ENCODE data around the gene TYK2. TPM values are rescaled to one million over a fixed set of nuclear protein-coding genes. Genes with fewer than 3 reads are reported as not detected.
"Not testable (repeated sequence)": the region's sequence is repeated elsewhere in the genome, so short reads cannot be mapped to it uniquely, and the experiment has no call there.

TYK2 gene
- total RNA-seq, 1 experiment from 2014 or later: 28.2 TPM

DNA sequence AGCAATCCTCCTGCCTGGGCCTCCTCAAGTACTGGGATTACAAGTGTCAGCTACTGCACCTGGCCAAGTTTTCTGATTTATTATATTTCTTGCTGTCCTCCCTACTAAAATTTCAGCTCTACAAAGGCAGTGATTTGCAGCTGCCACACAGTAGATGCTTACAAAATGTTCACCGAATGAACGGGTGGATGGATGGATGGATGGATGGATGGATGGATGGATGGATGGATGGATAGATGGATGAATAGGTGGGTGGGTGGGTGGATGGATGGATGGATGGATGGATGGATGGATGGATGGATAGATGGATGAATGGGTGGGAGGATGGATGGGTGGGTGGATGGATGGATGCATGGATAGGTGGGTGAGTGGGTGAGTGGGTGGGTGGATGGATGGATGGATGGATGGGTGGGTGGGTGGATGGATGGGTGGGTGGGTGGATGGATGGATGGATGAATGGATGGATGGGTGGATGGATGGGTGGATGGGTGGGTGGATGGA, 3.2 kb downstream of the TYK2 start:
- not testable (repeated sequence) for DNase-seq (ENCODE audit: low spot score)

DNA sequence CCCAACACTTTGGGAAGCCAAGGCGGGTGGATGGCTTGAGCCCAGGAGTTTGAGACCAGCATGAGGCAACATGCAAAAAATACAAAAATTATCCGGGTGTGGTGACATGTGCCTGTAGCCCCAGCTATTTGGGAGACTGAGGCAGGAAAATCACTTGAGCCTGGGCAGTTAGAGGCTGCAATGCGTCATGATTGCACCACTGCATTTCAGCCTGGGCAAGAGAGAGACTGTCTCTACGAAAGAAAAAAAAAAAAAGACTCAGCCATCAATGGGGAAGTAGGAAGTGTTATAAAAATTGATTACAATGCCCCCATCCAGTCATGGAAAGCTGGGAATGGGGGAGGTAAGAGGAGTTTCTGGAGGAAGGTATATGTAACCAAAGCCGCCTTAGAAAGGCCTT, 5.4 kb downstream of the TYK2 start:
- DNase-seq (ENCODE audit: low spot score): no peak

DNA sequence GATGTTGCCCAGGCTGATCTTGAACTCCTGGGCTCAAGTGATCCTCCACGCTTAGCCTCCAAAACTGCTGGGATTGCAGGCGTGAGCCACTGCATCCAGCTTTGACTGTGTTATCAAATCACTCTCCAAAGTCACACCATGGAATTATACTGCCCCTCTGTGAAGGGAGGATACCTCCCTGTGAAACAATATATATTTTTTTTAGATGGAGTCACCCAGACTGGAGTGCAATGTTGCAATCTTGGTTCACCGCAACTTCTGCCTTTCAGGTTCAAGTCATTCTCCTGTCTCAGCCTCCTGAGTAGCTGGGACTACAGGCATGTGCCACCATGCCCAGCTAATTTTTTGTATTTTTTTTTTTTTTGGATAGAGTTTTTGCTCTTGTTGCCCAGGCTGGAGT, 7.7 kb downstream of the TYK2 start:
- DNase-seq (ENCODE audit: low spot score): no peak

DNA sequence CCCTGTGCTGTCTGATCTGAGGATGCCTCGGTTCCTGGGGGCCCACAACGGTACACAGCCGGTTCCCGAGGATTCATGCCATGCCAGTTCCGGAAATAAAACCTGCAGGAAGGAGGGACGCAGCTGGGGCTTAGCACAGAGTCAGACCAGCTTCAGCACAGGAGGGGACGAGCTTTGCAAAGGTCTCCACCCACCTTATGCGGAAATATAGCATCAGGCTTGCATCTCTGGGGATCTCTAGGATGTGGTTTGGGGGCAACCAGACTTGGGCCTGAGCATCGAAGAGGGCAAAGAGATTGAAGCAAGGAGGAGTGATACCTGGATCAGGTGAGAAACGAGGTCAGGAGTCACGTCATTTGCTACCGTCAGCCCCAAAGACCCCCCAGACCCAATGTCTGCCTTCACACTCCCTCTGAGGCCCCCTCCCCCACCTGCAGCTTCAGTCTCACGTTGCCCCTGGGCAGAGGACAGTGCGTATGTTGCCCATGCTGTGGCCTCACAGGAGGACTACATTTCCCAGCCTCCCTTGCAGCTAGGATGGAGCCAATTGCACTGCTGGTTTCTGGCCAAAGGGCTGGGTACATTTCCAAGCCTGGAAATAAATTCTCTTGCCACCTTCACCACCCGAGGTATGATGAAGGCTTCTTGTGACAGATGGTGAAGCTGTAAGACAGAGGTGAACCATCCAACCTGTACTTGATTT, 12.1 kb downstream of the TYK2 start:
- no peak for DNase-seq (ENCODE audit: low spot score)

DNA sequence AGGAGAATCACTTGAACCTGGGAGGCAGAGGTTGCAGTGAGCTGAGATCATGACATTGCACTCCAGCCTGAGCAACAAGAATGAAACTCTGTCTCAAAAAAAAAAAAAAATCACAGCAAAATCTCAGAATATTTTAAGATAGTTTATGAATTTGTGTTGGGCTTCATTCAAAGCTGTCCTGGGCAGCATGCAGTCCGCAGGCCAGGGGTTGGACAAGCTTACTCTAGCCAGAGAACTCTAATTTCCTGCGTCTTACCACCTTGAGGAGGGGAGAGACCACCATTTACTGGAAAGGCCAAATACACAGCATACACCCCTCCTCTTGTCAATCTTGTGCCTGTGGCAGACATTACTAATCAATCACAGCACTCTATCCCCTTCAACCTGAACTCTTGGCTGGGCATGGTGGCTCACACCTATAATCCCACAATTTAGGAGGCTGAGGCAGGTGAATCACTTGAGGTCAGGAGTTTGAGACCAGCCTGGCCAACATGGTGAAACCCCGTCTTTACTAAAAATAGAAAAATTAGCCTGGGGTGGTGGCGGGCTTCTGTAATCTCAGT, 13.3 kb downstream of the TYK2 start:
- not testable (repeated sequence) for DNase-seq (ENCODE audit: low spot score)

DNA sequence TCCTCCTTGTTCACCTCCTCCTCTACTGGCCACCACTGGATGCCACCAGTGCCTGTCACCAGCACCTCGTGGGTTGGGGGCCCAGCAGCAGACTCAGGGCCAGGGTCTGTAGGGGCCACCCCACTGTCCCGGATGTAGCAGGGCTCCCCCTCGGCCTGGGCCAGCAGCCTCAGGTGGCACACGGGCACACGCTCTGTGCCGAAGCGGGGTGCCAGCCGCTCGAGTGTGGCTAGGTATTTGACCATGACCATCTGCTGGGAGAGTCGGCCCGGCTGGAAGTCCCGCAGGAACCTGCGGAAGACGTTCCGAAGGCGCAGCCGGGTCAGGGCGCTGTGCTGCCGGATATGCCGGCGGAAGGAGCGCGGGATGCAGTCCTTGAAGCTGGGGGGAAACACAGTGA, 14.9 kb downstream of the TYK2 start:
- no peak for DNase-seq (ENCODE audit: low spot score)

DNA sequence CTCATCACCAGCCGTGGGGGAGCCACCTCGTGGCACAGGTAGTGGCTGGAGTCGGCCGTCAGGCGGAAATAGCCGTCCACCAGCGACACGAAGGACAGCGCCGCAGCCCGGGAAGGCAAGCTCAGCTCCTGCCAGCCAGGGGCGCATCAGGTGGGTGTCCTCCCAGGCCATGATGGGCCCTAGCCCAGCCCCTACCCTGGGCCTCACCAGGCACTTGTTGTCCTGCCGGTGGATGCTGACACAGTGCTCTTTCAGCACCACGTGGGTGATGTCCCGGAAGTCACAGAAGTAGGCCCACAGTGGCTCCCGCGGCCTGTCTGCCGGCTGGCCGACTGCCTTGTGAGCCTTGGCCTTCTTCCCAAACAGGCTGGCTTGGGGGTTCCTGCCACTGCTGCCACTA, 15.7 kb downstream of the TYK2 start:
- DNase-seq (ENCODE audit: low spot score): no peak

DNA sequence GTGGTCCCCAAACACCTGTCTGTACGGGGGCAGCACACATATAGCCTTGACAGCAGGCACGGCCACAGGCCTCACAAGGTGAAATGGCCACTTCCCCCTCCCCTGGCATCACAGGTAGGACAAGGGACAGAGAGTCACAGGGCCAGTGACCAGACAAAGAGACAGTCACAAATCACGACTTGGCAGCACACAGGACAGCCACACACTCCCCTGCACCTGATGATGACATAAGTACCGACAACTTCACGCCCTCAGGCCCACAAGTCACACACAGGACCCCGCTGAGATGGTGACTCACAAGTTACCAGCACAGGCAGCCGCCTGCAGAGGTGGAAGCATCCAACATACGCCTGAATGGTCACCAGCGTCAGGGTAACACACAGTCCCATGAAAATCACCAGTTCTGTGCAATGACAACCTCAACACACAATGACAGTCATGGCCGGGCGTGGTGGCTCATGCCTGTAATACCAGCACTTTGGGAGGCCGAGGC, 16.5 kb downstream of the TYK2 start:
- no peak for DNase-seq (ENCODE audit: low spot score)

DNA sequence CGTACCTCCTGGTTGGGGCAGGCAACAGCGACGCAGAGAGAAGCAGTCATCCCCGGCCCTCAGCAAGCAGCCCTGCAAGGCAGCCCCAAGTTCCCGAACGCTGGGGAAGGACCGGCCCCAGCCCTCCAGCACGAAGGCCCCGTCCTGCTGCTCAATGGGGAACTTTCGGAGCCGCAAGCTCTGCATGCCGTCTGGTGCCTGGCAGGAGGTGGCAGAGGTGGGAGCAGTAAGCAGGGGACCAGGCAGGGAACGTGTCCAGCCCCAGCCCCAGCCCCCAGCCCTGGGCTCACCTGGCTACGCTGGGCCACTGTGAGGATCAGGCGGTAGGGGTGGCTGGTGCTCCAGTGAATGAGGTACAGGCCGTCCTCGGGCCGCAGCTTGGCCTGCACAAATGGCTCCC, 18.1 kb downstream of the TYK2 start:
- DNase-seq (ENCODE audit: low spot score): no peak

DNA sequence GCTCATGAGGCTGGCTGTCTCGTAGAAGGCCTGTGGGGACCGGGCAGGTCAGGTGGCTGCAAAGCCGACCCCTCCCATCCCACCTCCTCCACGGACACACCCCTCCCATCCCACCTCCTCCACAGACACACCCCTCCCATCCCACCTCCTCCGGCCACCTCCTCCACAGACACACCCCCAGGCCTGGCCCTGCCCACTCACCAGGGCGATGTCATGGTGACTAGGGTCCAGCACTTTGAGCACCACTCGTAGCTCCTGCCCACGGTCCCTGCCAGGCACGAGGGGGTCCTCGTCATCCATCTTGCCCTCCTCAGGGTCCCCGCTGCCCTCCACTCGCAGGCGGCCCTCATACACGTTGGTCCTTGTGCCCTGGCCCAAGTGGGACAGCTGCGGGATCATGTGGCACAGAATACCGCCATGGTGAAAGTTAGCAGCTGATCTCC, 18.8 kb downstream of the TYK2 start:
- no peak for DNase-seq (ENCODE audit: low spot score)

DNA sequence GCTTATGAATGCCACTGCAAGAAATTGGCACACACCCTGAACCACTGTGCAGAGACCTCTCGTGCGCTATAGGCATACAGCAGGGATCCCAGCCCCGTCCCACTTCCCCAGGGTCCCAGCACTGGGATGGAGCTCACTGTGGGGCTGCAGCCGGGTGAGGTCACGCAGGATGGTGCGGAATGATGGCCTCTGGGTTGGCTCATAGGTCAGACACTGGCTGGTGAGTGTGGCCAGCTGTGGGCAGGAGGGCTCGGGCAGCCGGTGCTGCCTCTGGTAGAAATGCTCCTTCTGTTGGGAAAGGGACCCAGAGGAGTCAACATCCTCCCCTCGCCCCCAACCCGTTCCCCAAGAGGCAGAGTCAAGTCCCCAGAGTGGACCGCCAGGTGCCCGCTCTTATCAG, 23.9 kb downstream of the TYK2 start:
- no peak for DNase-seq (ENCODE audit: low spot score)

DNA sequence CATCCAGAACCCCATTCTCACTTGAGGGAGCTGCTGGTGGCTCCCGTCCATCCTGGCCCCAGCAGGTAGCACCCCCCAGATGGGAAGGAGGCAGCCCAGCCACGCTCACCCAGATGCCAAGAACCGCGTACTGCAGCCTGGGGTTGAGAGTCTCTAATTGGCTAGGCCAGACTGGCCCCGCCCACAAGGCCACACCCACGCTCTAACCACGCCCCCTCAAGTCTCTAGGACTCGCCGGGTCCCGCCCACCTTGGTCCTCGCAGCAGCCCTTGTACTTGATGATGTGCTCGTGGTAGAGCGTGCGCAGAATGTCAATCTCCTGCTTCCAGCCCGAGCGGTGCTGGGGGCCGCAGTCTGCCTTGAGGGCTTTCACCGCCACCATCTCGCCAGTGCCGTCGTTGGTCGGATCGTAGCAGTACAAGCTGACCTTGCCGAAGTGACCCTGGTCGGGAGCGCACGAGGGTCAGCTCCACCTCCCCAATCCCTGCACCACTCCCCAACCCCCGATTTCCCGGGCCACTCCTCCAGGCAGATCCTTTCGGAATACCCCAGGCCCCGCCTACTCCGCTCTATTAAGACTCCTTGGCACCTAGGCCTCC, 26.5 kb downstream of the TYK2 start:
- DNase-seq (ENCODE audit: low spot score): no peak

DNA sequence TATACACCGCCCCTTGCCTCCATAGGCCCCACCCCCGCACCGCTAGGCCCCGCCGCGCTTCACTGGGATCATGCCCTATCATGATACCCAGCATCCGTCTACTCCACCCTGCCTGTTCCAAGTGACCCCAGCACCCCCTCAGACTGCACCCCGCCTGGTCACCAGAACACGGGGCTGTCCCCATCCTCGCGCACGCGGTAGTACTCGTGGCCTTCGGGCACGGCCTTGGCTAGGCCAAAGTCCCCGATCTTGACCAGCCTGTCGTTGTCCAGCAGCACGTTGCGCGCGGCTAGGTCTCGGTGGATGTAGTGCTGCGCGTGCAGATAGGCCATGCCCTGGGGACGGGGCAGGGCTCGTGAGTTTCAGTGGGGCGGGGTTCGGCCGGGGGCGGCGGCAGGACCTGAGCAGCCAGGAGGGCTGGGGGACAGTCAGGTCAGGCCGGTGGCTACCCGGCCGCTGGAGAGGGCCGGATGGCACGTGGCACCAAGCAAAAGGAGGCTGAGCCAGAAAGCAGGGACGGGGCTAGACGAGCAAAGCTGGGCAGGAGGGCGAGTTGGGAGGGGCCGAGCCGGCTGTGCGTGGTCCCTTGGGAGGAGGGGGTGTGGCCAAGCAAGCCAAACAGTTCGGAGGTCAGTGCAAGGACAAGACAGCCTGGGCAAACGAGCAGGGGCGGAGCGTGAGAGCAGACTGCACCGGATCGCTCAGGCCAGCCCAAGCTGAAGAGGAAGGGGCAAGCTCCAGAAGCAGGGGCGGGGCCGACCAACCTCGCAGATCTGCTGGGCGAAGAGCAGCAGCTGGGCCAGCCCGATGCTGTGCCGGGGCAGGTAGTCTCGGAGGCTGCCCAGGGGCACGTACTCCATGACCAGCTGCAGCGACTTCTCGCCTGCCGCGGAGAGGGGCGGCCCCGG, 27.4 kb downstream of the TYK2 start:
- DNase-seq (ENCODE audit: low spot score): no peak

DNA sequence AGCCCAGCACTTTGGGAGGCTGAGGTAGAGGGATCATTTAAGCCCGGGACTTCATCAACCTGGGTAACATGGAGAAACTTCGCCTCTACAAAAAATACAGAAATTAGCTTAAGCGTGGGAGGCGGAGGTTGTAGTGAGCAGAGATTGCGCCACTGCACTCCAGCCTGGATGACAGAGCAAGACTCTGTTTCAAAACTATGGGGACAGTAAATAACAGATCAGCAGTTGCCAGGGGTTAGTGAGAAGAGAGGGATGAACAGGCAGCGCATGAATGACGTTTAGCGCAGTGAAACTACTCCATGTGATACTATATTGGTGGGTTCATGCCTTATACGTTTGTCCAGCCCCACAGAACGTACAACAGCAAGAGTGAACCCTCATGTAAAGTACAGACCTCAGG, 33.9 kb downstream of the TYK2 start:
- DNase-seq (ENCODE audit: low spot score): no peak

DNA sequence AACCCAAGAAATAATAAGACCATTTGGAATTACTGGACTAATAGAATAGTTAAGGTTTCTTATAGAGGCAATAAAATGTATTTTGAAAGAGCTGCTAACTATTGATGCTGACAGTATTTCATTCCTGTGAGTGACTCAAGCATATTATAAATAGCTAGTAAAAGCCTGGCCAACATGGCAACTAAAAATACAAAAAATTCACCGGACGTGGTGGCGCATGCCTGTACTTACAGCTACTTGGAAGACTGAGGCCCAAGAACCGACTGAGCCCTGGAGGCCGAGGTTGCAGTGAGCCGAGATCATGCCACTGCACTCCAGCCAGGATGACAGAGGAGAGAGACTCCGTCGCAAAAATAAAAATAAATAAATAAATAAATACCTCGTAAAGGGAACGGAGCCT, 35.6 kb downstream of the TYK2 start:
- DNase-seq (ENCODE audit: low spot score): no peak

DNA sequence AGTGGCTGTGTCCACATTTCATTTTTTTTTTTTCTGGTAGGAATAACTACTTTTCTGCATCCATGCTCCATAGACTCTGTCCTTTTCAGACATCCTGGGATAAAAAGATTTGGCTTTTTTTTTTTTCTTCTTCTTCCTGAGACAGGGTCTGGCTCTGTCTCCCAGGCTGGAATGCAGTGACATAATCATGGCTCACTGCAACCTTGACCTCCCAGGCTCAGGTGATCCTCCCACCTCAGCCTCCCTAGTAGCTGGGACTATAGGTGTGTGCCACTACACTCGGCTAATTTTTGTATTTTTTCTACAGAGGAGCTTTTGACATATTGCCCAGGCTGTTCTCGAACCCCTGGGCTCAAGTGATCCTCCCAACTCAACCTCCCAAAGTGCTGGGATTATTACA, 36.9 kb downstream of the TYK2 start:
- no peak for DNase-seq (ENCODE audit: low spot score)

DNA sequence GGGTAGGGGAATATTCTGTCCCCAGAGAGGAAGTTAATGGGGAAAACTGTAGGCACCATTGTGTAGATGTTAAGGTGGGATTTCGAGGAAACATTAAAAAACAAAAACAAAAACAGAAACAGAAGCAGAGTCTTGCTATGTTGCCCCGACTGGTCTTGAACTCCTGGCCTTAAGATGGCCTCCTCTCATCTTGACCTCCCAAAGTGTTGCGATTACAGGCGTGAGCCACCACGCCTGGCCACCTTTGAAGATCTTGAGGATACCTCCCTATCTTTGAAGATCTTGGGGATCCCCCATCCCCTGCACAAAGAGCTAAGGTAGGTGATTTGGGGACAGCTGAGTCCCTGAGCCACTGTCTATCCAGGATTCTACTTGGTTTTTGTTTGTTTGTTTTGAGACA, 40.4 kb downstream of the TYK2 start:
- DNase-seq (ENCODE audit: low spot score): no peak

DNA sequence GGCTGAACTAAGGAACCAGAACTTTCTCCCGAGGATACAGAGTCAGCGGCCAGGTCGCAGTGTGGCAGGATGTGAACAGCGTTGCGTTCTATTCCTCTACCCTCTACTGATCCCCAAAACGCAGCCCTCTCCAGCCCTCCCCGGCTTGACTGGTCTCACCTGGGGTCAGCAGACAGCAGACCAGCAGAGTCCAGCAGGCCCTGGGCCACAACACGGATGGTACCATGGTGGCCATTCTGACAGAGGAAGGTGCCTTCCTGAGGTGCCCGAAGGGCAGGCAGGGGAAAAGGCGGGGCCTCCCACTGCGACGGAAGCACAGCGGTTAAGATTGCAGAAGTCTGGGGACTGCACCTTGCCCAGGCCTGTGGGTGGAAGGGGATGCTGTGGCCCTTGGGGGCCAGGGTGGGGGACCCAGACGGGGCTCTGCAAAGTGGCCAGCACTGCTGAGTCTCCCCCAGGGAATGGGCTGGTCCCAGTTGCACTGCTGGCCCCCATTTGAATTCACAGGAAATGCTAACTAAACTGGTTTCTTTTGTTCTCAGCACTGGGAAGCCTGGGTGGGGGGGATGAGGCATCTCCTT, 40.9 kb downstream of the TYK2 start, which contains the start of gene ICAM3:
Gene ICAM3, minus strand, starts transcription at position 245 of the 581 bp plus-strand sequence. Its CDS starts 10 bp downstream, at position 235.
- no peak for DNase-seq (ENCODE audit: low spot score)

DNA sequence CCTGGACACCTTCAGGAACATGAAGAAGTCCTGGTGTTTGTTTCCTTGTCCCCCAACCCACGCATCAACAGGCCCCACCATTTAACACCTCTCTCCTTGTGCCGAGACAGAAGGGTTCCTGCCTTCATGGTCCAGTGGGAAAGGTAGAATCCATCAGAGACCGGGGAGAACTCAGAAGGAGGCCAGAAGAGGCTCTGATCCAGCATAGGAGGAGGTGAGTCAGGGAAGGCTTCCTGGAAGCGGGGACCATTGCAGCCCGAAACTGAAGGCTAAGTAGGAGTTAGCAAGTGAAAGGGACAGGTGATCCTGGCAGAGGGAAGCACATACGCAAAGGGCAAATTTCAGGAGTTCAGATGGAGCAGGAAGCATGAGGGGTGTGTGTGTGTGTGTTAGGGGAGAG, 41.4 kb downstream of the TYK2 start:
- no peak for DNase-seq (ENCODE audit: low spot score)

DNA sequence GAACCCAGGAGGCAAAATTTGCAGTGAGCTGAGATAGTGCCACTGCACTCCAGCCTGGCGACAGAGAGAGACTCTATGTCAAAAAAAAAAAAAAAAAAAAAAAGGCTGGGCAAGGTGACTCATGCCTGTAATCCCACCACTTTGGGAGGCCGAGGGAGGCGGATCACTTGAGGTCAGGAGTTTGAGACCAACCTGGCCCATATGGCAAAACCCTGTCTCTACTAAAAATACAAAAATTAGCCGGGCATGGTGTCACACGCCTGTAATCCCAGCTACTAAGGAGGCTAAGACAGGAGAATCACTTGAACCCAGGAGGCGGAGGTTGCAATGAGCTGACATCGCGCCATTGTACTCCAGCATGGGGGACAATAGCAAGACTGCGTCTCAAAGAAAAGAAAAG, 43.6 kb downstream of the TYK2 start:
- DNase-seq (ENCODE audit: low spot score): not testable (repeated sequence)

DNA sequence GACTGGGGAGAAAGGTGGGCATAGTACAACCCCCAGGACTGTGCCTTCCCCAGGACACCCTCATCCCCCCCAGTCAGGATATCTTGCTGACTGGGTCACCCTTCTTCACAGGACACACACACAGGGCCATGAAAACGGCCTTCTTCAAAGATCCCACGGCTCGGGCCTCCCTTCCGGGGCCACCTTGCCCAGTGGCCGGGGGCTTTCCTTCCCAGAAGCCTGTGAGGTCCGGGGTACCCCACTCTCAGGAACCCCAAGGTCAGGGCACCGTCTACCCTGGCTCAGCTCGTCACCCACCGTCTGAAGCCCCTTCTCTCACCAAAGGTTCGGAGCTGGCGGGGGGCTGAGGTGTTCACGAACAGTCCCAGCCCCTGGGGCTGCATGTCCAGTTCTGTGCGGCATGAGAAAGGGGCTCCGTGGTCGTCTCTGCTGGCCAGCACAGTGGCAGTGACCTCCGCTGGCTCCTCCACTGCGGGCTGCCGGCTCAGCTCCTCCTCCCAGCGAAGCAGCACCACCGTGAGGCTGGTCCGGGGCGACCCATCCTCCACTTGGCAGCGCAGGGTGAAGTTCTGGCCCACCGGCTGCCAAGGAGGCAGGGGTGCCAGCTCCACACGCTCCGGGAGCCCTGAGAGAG, 44.9 kb downstream of the TYK2 start:
- no peak for DNase-seq (ENCODE audit: low spot score)
